HG02623 (cell line): ENCODE data around the gene UMPS.

Source experiments
- ATAC-seq: cut with Tn5 transposase; IDR thresholded peaks from one replicate; pipeline ENCODE4 v1.9.1; 2021; ENCODE audit warnings: moderate library complexity; ENCODE audit not compliant: unreplicated experiment

The UMPS gene

DNA sequence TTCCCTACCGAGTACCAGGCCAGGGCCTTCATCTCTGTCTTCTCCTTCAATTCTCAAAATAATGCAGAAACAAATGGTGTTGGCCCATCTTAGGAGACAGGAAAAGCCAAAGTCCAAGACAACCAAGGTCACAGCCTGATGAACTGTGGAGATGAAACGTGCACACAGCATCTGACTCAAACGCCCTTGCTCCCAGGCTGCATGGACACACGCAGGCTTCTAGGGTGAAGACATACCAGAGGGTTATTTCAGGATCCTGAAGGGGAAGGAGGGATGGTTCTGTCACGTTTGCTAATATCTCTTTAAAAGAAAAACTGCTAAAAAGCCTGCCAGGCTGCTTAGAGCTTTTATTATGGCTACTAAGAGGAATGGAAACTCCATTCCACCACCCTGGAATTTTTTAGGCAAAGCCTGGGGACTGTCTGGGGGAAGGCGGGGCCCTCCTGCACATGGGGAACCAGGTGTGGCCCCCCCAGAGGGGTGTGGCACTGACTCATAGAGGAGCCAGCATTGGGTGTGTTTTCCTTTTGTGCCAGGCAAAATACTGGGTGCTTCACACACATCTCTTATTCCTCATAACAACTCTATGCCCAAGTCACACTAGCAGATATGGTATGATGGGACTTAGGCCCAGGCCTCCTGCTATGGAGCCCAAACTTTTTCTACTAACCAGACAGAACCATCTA is 62.9 kb downstream of the UMPS start:
- no peak for ATAC-seq

DNA sequence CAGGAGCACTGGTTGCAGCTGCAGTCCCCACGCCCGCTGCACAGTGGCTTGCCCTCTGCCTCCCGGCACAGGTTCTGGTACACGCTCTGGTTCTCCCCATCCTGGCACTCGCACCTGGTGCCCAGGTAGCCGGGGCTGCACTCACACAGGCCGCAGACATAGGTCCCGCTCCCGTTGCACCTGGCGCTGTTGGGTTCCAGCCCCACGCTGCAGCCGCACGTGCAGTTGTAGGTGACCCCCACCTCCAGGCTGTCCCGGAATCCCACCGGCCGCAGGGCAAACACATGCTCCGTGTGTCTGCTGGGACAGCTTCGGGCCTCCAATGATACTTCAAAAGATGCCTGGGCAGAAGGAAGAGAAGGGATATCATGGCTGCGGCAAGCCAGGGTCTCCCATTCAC is 66.2 kb downstream of the UMPS start:
- ATAC-seq: no peak

DNA sequence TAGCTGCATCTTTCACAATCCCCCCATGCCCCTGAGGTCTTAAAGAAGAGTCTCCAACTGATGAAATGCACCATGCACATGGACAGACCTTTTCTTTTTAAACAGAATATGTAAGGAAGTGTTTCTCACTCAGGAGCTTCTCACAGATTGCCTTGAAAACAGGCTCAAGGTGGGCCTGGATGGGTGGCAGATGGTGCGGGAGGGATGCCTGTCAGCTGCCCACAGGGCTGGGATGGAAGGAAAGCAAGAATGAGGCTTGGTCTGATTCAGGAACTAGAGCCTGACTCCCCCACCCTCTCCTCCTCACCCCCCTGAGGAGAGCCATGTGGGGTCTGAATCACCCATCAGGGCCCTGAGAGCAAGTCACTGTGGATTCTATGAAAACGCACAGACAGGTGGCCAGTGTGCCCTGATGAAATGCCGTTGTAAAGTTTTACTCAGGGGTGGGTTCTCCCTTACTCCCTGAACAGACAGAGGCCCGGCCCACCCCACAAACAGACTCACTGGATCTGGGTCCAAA is 67.2 kb downstream of the UMPS start:
- no peak for ATAC-seq
